ENCODE measurements around the gene EDIL3.
"Not testable (repeated sequence)": the region's sequence is repeated elsewhere in the genome, so short reads cannot be mapped to it uniquely, and the experiment has no call there.

Gene EDIL3

GRCh38 chr5:84378420-84378819, 6.3 kb downstream of the EDIL3 start:
- DNase-seq (ENCODE audit: low read depth) = no peak

- DNase-seq (ENCODE audit: low read depth) = no peak
Measured at GRCh38 chr5:84376346-84376745, 8.3 kb downstream of the EDIL3 start.

GRCh38 chr5:84374568-84374967, 10.1 kb downstream of the EDIL3 start:
- no peak for DNase-seq (ENCODE audit: low read depth)

GRCh38 chr5:84373506-84373905, 11.2 kb downstream of the EDIL3 start:
- no peak for DNase-seq (ENCODE audit: low read depth)

- no peak for DNase-seq (ENCODE audit: low read depth)
Measured at GRCh38 chr5:84372066-84372695, 12.5 kb downstream of the EDIL3 start.

- DNase-seq (ENCODE audit: low read depth) = no peak
Measured at GRCh38 chr5:84370176-84370575, 14.5 kb downstream of the EDIL3 start.

- DNase-seq (ENCODE audit: low read depth) = no peak
Measured at GRCh38 chr5:84364043-84364442, 20.6 kb downstream of the EDIL3 start.

GRCh38 chr5:84362061-84362720, 22.5 kb downstream of the EDIL3 start:
- DNase-seq (ENCODE audit: low read depth) = no peak

- no peak for DNase-seq (ENCODE audit: low read depth)
Measured at GRCh38 chr5:84361572-84361971, 23.1 kb downstream of the EDIL3 start.

- no peak for DNase-seq (ENCODE audit: low read depth)
Measured at GRCh38 chr5:84360056-84360455, 24.6 kb downstream of the EDIL3 start.

- DNase-seq (ENCODE audit: low read depth) = no peak
Measured at GRCh38 chr5:84354101-84354500, 30.6 kb downstream of the EDIL3 start.

- no peak for DNase-seq (ENCODE audit: low read depth)
Measured at GRCh38 chr5:84344788-84345187, 39.9 kb downstream of the EDIL3 start.

GRCh38 chr5:84343171-84343570, 41.5 kb downstream of the EDIL3 start:
- DNase-seq (ENCODE audit: low read depth) = no peak

- DNase-seq (ENCODE audit: low read depth) = no peak
Measured at GRCh38 chr5:84332106-84332505, 52.6 kb downstream of the EDIL3 start.

- DNase-seq (ENCODE audit: low read depth) = no peak
Measured at GRCh38 chr5:84327591-84327990, 57.1 kb downstream of the EDIL3 start.

GRCh38 chr5:84322646-84323045, 62.0 kb downstream of the EDIL3 start:
- DNase-seq (ENCODE audit: low read depth) = no peak

GRCh38 chr5:84317826-84318225, 66.9 kb downstream of the EDIL3 start:
- DNase-seq (ENCODE audit: low read depth) = not testable (repeated sequence)

GRCh38 chr5:84312280-84312679, 72.4 kb downstream of the EDIL3 start:
- DNase-seq (ENCODE audit: low read depth) = not testable (repeated sequence)

- not testable (repeated sequence) for DNase-seq (ENCODE audit: low read depth)
Measured at GRCh38 chr5:84309850-84310249, 74.8 kb downstream of the EDIL3 start.

- DNase-seq (ENCODE audit: low read depth) = no peak
Measured at GRCh38 chr5:84306601-84307000, 78.1 kb downstream of the EDIL3 start.

GRCh38 chr5:84304599-84304998, 80.1 kb downstream of the EDIL3 start:
- DNase-seq (ENCODE audit: low read depth) = no peak

- no peak for DNase-seq (ENCODE audit: low read depth)
Measured at GRCh38 chr5:84303315-84303714, 81.4 kb downstream of the EDIL3 start.

GRCh38 chr5:84301535-84301934, 83.1 kb downstream of the EDIL3 start:
- DNase-seq (ENCODE audit: low read depth) = no peak

- no peak for DNase-seq (ENCODE audit: low read depth)
Measured at GRCh38 chr5:84299959-84300358, 84.7 kb downstream of the EDIL3 start.
